Measurements from ENCODE around the gene TLE1.
"Not testable (repeated sequence)": the region's sequence is repeated elsewhere in the genome, so short reads cannot be mapped to it uniquely, and the experiment has no call there.

TLE1 gene

DNA sequence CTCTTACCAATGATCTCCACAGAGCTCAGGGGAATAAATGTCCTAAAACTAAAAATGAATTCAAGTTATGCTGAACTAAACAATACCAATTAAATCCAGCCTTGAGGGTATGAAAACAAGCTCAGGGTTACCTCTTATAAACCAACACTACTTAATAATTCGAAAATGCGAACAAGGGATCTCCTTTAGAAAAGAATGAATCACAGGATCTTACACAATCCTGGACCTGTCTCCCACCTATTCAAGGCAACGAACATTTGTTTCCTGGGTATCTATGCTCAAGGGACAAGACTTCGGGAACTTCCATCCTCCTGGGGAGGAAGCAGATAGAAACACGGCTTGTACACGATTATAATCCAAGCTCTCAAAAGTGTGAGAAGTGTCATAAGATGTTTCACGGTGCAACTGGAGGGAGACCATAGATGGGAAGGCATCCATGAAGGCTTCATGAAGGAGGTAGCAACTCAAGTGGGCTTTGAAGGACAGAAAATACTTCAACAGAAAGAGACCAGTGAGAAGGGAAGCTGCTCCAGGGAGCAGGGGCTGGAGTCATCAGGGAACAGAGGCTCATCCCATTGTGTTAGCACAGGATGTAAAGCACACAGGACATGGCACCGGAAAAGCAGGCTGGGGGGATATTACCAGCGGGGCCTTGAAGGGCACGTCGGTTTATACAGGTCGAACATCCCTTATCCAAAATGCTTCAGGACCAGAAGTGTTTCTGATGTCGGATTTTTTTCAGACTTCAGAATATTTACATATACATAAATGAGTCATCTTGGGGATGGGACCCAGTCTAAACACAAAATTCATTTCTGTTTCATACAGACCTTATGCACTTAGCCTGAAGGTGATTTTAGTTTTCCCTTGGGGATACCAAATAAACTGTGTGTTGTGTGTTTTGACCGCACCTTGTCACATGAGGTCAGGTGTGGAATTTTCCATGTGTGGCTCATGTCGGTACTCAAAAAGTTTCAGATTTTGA lies 87.4 kb downstream of the TLE1 start:
- no peak for DNase-seq (ENCODE audit: low read depth in 2 of 2)

GRCh38 chr9:81600631-81601030 lies 88.7 kb downstream of the TLE1 start:
- no peak for DNase-seq (ENCODE audit: low read depth in 2 of 2)

- no peak for DNase-seq (ENCODE audit: low read depth in 2 of 2)
Measured at GRCh38 chr9:81599837-81600236, 89.5 kb downstream of the TLE1 start.

DNA sequence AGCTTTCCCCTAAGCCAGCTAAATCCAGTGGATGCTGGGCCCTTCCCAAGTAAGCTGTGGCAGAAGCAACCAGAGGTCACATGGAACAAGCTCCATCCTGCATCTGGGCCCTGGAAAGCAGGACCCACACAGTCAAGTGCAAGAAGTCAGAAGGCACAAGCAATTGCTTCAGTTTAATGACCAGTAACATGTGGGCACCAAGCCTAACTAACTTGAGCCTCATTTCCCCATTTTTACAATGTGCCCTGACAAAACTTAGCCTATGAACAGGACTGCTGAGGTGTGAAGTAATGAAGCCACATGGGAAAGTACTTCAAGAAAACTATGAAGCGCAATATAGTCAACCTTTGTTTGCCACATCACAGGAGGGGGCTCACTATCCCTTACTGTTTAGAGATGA lies 90.5 kb downstream of the TLE1 start:
- DNase-seq (ENCODE audit: low read depth in 2 of 2): no peak

- DNase-seq (ENCODE audit: low read depth in 2 of 2): no peak
Measured at GRCh38 chr9:81598123-81598497, 91.2 kb downstream of the TLE1 start.

GRCh38 chr9:81597419-81598122 lies 91.8 kb downstream of the TLE1 start:
- no peak for DNase-seq (ENCODE audit: low read depth in 2 of 2)

- no peak for DNase-seq (ENCODE audit: low read depth in 2 of 2)
Measured at GRCh38 chr9:81596679-81597418, 92.5 kb downstream of the TLE1 start.

GRCh38 chr9:81595887-81596543 lies 93.3 kb downstream of the TLE1 start:
- no peak for DNase-seq (ENCODE audit: low read depth in 2 of 2)

- DNase-seq (ENCODE audit: low read depth in 2 of 2): not testable (repeated sequence)
Measured at GRCh38 chr9:81595293-81595692, 94.1 kb downstream of the TLE1 start.

- no peak for DNase-seq (ENCODE audit: low read depth in 2 of 2)
Measured at GRCh38 chr9:81594415-81594814, 94.9 kb downstream of the TLE1 start.

DNA sequence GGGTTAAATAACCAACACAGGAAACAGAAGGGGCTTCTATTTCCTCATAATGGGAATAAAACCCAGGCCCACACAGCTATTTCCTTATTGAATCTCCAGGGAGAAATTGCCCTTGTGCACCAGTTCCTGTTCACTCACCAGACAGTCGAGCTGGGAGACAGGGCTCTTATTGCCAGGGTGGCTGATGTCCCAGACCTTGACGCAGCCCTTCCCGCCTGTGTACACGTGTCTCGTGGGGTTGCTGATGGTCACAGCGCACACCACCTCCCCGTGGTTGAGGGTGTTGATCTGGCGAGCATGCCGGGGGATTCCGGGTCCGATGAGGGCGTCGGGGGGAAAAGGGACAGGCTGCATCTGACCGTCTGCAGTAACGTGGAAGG lies 96.5 kb downstream of the TLE1 start:
- DNase-seq (ENCODE audit: low read depth in 2 of 2): no peak

DNA sequence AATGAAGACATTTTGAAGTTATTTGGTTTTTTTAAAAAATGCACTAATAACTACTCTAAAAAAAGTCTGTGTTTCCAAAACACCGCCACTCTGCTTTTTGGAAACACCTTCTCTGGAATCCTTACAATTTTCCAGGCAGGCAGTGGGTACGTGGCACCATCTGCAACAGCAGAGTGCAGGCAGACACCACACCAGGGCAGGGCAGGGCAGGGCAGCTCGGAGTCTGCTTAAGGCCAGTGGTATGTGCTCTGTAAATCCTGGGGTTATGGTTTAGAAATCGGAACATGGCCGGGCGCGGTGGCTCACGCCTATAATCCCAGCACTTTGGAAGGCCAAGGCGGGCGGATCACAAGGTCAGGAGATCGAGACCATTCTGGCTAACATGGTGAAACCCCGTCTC lies 97.6 kb downstream of the TLE1 start:
- DNase-seq (ENCODE audit: low read depth in 2 of 2): no peak

- DNase-seq (ENCODE audit: low read depth in 2 of 2): no peak
Measured at GRCh38 chr9:81590688-81591087, 98.7 kb downstream of the TLE1 start.

GRCh38 chr9:81589819-81590218 lies 99.5 kb downstream of the TLE1 start:
- no peak for DNase-seq (ENCODE audit: low read depth in 2 of 2)

- DNase-seq (ENCODE audit: low read depth in 2 of 2): no peak
Measured at GRCh38 chr9:81589392-81589791, 100.0 kb downstream of the TLE1 start.

DNA sequence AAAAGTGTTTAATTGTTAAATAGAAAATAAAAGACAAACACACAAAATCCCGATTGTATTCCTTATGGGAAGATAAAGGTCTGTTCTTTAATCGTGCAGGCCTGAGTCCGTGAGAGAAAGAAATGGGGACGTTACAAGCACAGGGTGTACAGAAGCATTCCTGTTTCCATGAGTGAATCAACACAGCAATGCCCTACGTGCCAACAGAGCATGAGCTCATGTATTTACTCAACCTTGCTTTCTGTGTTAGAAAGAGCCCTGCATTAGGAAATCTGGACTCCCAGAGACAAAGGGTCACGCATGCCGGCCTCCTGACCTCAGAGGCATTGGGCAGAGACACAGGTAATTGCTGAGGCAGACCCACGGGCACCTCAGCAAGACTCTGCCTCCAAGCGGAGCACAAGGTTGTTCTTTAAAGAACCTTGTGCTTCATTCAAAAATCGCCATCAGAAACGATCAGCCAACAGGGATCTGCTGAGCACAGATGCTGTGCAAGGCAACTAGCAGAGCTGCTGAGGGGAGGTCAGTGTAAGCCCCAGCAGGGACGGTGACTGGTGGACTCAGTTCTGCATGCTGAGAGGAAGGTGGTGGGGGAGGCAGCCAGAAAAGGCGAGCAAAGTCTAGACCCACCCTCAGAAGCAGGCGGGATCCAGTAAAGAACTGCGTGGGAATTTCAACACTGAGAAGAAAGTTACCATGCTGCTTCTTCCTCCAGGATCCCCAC lies 101.0 kb downstream of the TLE1 start:
- no peak for DNase-seq (ENCODE audit: low read depth in 2 of 2)

- DNase-seq (ENCODE audit: low read depth in 2 of 2): no peak
Measured at GRCh38 chr9:81586786-81587185, 102.6 kb downstream of the TLE1 start.

GRCh38 chr9:81585191-81585763 lies 104.1 kb downstream of the TLE1 start:
- DNase-seq (ENCODE audit: low read depth in 2 of 2): no peak

DNA sequence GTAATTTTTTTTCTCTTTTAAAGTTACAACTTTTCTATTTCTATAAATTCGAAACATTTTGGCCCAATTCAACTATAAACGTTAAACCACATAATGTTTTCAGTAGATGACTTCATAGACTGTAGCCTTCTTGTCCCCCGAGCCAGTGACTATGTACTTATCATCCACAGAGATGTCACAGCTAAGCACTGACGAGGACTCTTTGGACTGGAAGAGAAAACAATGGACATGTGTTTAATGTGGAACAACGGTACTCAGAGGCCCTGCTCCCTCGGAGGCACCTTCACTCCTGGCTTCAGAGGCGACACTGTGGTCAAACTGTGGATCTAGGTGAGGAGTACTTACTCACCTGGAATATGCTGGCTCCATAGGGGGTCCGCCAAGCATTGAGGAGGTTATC lies 105.2 kb downstream of the TLE1 start:
- no peak for DNase-seq (ENCODE audit: low read depth in 2 of 2)

DNA sequence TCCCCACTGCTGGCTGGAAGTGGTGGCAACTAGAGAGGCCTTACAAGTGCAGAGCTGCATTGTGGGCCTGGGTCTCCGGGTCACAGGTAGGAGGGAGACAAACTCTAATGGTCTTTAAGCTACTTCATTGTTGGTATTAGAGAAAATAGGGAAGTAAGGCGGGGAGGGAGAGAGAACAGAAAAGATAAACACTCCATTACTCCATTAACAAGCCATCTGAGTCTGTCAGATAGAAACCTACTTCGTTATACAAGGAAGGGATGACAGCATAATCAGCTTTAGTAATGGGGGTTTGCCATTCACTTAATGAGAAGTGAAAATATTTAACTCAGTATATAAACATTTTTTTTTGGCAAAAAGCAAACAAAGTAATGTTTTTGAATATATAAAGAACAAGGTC lies 107.4 kb downstream of the TLE1 start:
- DNase-seq (ENCODE audit: low read depth in 2 of 2): no peak

GRCh38 chr9:81579381-81579780 lies 110.0 kb downstream of the TLE1 start:
- no peak for DNase-seq (ENCODE audit: low read depth in 2 of 2)

Data from stimulated activated CD4-positive, alpha-beta T cell treated with anti-CD3 and anti-CD28 coated beads, Interleukin-15, amount 100 ng/mL, for 48 hours (primary cell).